Fibroblast of pulmonary artery (primary cell): Measurements from ENCODE around the gene CDO1.

ENCODE experiments used
- DNase-seq: peaks from one replicate; pipeline ENCODE4 v3.0.0-alpha.2; 2010; ENCODE audit warnings: low read depth
- H3K4me3 ChIP-seq: replicated peaks from 2 replicates; pipeline ENCODE4 v1.5.1; 2011; ENCODE audit warnings: low read depth, mild to moderate bottlenecking, control low read depth, low read length, moderate library complexity
- TF ChIP-seq, protein P1 (sequence below): IDR thresholded peaks from 2 replicates; pipeline ENCODE4 v1.5.1; 2011; ENCODE audit warnings: mild to moderate bottlenecking, control low read depth, low read length, inconsistent platforms; ENCODE audit errors: missing control alignments

CDO1 gene

GRCh38 chr5:115854139-115854538 is 37.7 kb upstream of the CDO1 start:
- no peak overlapping the region for H3K4me3 ChIP-seq
- no peak for DNase-seq
- TF ChIP-seq, protein P1, sequence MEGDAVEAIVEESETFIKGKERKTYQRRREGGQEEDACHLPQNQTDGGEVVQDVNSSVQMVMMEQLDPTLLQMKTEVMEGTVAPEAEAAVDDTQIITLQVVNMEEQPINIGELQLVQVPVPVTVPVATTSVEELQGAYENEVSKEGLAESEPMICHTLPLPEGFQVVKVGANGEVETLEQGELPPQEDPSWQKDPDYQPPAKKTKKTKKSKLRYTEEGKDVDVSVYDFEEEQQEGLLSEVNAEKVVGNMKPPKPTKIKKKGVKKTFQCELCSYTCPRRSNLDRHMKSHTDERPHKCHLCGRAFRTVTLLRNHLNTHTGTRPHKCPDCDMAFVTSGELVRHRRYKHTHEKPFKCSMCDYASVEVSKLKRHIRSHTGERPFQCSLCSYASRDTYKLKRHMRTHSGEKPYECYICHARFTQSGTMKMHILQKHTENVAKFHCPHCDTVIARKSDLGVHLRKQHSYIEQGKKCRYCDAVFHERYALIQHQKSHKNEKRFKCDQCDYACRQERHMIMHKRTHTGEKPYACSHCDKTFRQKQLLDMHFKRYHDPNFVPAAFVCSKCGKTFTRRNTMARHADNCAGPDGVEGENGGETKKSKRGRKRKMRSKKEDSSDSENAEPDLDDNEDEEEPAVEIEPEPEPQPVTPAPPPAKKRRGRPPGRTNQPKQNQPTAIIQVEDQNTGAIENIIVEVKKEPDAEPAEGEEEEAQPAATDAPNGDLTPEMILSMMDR: no peak

DNA sequence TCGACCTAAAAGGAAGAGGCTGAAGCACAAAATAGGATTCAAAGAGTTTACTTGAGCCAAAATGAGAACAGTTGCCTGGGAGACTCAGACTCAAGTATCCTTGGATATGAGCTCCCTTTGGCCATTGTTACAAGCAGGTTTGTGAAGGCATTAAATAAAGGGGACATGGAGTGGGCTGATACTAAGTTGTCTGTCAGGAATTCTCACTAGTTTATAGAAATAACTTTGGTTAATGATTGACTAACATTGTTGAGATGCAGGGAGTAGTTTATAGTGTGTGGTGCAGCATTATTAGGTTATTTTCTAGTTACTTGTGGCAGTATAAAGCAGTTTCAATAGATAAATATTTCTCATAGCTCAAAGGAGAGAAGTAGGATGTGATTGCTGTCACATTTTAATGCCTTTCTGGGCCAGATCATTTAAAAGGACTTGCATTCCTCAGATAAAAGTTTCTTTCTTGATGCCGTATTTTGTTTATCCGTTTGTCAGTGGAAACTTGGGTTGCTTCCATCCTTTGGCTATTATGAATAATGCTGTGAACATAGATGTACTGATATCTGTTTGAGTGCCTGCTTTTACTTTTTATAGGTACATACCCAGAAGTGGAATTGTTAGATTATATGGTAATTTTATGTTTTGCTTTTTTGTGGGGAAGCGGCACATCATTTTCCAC is 34.4 kb upstream of the CDO1 start:
- TF ChIP-seq, protein P1: no peak
- peak; percentile 77 for DNase-seq
- H3K4me3 ChIP-seq: no peak overlapping the region

DNA sequence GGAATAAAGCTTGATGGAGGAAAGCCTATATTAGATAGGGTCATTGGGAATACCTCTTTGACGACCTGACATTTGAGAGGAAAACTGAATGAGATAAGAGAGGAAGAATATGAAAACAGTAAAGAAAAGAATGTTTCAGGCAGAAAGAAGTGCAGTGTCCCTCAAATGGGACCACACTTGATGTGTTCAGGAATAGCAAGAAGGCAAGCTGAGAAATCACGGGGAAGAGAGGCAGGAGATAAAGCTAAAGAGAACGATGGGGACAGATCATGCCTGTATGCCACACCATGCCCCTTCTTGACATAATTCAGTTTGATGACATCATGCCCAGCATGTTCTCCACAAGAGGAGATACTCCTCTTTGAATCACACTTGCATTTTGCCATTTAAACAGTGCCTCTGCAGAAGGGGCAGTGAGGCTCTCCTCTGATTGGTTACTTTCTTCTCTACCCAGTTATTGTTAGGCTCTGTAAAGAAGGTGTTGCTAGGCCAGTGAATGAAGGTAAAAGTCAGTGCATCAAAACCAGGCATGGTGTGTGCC is 32.9 kb upstream of the CDO1 start:
- no peak overlapping the region for H3K4me3 ChIP-seq
- DNase-seq: no peak
- TF ChIP-seq, protein P1: no peak

- DNase-seq: no peak
- no peak overlapping the region for H3K4me3 ChIP-seq
- TF ChIP-seq, protein P1: no peak
Observed at GRCh38 chr5:115847290-115847689, 30.8 kb upstream of the CDO1 start.

GRCh38 chr5:115844321-115844817 is 27.9 kb upstream of the CDO1 start:
- no peak overlapping the region for H3K4me3 ChIP-seq
- no peak for DNase-seq
- TF ChIP-seq, protein P1: no peak

DNA sequence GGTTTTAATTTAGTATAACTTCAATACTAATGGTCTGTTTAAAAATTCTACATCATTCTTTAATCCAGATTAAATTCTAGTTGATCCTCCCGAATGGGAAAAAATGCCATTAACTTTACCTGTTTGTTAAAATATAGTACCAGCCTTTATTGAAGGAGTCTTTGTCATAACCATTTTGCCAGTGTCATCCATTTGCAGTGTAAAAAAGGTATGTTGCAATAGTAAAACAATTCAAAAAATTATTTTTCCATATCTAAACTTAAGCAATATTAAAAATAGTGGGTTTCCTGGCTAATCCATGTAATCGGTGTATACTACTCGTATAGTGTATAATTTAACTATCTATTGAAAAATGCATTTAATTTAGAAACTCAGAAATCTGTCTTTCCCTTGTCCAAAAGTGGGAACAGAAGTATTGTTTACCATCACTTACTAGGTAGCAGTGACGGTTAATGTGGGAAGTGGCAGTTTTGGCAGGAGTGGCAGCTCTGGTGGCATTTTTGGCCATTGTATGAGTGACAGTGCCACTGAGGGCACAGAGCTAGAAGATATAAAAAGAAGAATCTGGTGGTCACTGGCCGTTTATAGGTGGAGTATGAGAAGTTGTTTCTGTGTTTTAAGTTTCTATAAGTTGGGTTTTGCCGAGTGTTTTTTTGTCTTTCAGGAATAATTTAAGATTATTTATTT is 27.1 kb upstream of the CDO1 start:
- H3K4me3 ChIP-seq: peak overlapping the region; percentile 86
- TF ChIP-seq, protein P1: no peak
- DNase-seq: no peak
